HG03103 (cell line): ENCODE results near the gene PRKAR1B.

Experiments used
- ATAC-seq: cut with Tn5 transposase; IDR thresholded peaks from one replicate; pipeline ENCODE4 v1.9.1; 2021; ENCODE audit warnings: low read depth; ENCODE audit not compliant: unreplicated experiment

The PRKAR1B gene

DNA sequence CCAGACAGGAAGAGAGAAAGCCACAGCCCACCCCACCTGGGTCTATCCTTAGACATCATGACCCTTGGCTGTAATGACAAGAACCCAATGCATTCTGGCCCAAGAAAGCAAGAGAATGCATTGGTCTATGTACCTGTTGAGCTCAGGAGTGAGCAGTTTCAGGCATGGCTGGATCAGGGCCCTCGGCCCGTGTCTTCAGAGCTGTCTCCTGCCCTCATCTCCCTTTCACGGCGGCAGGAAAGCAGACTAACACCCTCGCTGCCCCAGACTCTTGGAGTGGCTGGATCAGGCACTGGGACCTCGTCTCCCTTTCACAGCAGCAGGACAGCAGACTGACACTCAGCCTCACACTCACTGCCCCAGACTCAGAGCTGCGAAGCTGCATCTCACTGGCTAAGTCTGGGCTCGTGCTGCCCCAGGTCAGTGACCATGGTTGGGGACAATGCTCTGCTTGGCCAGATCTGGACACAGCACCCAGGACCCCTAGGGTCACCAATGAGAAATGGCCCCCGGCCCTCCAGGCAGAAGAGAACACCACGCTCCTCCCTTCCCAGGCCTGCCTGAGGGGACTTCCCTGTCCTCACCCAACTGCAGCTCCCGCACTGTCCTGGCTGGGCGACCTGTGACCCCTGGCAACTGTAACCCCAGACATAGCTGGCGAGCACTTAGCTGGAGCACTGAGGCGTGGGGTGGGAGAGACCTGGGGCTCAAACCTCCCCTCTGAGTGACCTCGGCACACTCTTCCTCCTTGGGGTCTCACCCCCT lies 194.5 kb downstream of the PRKAR1B start:
- ATAC-seq, result no peak

DNA sequence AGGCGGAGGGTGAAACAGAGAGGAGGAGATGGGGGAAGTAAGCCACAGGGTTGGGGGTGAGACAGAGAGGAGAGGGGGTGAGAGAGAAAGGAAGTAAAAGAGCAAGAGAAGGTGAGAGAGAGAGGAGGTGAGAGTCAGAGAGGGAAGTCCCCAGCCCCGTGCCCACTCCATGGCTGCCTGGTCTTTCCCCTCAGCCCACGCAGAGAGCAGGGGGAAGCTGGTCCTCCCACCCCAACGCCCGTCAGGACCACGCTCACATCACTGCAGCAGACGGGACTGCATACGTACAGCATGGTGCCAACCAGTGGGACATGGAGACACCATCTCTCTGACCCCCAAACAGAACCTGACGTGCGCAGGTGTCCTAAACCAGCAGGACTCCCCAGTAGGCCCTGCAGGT lies 195.3 kb downstream of the PRKAR1B start:
- ATAC-seq, result no peak

DNA sequence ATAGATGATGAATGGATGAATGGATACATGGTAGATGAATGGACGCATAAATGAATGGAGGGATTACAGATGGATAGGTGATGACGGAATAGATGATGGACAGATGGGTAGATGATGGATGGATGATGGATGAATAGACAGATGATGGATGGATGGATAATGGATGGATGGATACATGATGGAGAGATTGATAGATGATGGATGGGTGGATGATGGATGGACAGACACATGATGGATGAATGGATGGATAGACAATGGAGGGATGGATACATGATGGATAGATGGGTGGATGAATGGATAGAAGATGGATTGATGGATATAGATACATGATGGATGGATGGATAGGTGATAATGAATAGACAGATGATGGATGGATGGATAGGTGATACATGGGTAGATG lies 198.6 kb downstream of the PRKAR1B start:
- no peak for ATAC-seq

DNA sequence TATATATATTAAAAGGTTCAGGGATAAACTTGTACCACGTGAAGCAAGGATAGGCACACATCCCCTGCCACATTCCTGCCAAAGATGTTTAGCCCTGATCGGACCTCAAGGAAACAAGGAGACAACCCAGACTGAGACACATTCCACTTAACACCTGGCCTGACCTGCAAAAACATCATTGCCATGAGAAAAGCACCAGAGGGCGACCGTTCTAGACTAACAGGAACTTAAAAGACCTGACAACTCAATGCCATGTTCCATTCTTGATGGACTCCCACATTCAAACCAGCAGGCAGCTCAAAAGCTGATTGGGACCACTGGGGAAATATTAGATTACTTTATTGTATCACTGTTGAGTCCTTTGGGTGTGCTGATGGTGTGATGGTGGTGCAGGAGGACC lies 199.4 kb downstream of the PRKAR1B start:
- ATAC-seq, result no peak

DNA sequence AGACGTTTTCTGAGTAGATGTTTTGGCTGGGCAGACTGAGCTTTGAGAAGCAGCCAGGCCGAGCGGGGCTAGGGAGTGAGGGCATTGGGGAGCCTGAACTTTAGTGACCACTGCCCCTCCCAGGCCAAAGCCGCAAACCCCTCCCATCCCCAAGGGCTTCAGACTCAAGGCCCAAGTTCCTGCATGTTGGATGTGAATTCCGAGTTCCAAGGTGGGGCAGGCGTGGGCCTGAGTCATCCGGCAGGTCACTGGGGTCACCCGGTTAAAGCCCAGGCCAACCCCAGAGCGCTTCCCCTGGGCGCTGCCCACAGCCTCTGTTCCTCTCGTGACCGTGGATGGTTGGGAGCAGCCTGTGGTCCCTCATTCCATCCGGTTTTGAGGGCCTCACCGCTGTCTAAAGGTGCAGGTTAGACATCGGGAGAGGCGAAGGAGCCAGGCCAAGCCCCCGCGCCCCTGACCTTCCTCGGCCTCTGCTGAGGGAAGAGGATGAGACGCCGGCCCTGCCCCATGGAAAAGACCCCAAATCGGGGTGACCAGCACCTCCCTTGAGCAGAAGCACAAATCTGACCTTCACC lies 200.5 kb downstream of the PRKAR1B start:
- no peak for ATAC-seq

DNA sequence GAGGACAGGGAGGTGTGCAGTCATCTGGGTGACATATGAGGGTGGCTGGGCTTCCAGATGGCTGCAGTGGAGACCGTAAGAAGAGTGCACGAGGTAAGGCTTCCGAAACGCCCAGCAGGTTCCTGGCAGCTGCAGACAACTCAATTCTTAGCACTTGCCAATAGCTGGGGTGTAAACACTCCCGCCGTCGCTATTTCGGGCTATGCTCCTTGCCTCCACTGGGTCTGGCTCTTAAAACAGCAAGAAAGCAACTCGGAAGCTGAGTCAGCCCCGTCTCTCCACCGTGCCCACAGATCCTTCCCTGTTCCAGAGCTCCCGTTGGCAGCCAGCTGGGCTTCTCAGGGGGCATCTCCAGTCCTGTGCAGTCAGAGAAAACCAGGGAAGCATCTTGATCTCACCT lies 201.3 kb downstream of the PRKAR1B start:
- no peak for ATAC-seq

DNA sequence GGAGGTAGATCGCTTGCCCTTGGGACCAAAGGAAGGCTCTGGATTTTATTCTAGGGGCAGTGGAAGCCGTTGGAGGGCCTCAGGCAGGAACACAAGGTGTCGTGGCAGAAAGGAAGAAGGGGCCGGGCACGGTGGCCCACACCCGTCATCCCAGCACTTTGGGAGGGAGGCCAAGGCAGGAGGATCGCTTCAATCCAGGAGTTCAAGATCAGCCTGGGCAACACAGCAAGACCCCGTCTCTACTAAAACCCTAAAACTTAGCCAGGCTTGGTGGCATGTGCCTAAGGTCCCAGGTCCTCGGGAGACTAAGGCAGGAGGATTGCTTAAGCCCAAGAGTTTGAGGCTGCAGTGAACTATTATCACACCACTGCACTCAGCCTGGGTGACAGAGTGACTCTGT lies 202.3 kb downstream of the PRKAR1B start:
- no peak for ATAC-seq

DNA sequence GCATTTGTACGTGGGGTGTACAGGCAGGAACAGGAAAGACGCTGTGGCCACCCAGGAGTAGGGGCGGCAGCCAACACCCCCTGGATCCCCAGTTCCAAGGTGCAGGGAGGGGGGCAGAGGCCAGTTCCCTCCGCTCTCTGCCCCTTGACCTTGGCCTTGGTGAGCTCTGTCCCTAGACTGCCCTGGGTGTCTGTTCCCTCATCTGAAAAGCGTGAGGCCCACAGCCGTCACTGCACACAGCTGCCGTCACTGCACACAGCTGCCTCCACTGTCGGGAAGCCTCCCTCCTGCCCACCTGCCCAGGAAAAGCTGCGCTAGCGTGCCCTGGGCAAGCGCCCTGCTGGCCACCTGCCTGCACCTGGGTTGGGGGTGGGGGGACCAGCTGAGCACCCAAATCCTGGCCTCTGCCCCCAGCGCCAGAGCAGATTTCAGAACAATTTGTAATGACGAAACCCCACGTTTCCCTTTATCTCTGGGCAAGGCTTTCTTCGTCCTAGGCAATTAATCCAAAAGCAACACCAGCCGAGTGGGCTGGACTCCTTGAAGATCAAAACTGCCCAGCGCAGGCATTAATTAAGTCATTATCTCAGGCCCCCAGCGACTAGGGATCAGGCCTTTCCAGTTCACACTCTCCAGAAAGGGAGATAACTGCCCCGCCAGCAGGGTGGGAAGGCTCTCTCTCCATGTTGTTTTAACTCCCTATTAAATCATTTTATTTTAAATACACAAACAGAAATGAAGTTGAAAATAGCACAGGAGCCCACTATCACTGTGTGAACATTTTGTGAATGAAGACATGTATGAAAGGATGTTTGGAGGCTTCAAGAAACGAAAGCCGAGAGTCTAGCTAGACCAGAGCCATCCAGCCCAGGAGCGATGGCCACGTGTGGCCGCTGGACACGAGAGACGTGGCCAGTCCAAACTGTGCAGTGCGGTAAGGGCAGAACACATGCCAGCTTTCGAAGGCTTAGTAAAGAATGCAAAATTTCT lies 203.4 kb downstream of the PRKAR1B start:
- no peak for ATAC-seq

DNA sequence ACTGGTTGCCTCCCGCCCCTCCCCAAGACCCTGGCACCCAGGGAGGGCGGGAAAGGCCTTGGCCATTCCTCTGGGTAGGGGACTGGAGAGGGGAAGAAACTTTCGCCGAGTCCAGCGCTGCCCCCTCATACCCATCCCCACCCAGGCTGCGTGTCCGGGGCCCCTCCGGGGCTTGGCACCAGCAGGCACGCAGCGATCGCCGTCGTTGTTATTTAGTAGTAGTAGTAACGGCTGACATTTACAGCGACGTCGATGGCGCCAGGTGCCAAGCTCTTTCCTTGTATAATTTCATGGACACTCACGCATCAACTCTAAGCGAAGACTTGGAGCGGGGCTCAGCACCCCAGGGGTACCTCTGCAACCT lies 204.1 kb downstream of the PRKAR1B start:
- ATAC-seq, result no peak

DNA sequence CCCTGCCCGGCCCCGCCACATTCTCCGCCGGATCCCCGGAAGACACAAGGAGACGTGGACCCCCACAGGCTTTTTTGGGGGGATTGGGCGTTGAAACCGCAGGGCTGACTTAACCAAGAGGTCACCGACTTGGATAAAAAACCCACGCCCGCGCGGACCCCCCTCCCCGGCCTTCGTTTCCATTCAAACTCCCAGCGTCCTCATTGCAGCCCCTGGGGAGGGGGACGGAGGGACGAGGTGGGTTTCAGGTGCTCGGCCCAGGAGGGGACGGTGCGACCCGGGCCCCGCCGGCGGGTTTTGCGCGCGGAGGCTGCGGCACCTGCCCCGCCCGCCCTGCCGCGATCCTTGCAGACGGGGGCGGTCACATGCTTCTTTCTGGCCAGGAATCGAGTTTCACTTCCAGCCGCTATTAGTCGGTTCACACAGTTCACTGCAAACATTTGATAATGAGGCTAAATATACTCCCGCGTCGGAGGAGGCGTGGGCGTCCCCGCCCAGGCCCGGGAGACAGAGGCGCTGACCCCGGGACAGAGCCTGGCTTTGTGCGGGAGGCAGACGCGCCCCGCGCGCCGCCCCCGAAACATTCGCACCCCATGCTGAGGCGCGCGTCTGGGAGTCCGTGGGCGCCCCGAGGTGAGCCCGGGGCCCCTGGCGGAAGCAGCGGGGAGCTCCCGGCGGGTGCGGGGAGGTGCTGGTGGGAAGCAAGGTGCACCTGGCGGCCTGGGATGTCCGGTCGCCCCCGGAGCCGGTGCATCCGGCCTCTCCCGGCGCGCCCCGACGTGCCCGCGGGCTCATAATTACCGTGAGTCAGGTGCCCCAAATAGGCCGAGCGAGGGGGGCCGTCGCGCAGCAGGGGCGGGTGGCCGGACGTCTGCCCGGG lies 204.8 kb downstream of the PRKAR1B start:
- no peak for ATAC-seq

DNA sequence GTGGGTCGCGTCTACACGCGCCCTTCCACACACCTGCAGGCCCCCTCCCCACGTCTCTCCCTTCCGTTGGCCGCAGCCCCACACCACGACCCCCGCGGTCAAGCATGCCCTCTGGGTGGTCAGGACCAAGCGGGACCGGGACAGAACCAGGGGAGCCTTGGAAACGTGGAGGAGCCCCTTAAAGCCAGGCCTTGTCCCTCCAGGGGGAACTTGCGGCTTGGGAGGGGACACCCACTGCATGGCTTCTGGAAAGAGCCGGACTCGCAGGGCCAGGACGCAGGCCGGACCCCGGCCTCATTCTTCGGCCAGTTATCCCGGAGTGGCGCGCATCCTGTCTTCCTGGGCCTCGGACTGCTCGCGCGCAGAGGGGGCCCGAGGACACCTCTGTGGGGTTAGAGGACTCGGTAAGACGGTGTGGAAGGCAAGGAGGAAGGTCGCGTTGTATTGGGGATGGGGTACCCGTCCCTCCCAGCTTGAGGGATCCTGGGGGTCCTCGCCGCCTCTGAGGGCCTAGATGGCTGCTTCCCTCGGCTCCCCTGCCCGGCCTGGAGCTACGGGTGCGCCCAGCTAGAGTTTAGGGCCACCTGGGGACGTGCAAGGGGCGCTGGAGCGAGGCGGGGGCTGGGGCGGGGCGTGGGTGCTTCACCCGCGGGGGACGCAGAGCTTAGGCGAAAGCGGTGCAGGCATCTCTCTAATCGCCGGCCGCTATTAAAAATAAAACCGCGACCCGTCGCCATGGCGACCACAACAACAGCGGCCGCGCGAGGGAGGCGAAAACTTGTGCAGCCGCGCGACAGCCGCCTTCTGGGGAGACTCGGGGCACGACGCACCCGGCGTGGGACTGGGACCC lies 205.6 kb downstream of the PRKAR1B start:
- ATAC-seq, result no peak

DNA sequence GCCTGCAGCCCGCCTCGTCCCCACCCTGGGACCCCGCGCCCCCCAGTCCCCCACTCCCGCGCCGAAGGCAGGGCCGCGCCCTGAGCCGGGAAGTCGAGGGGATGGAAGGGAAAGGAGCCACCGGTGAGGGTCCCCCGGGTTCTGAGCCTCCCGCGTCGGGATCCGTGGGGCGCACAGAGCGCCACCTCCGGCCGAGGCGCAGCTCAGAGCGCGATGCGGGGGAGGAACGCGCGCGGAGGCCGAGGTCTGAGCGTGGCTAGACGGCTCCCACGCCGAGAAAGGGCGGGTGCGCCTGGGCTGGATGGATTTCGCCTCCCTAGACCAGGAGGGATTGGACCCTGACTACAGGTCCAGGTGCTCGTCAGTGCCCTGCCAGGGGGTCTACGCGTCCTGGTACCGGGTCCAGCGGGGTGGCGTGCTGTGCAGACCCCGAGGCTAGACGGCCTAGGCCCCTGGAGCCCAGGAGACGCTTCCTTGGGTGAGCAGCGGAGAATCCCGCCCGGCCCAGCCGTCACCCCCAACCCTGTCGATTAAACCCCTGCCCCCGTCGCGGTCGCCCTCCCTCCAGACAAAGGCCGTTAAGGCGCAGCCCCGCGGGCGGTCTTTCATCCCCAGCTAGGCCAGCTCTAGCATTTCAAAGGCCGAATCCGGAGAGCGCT lies 206.4 kb downstream of the PRKAR1B start:
- no peak for ATAC-seq

DNA sequence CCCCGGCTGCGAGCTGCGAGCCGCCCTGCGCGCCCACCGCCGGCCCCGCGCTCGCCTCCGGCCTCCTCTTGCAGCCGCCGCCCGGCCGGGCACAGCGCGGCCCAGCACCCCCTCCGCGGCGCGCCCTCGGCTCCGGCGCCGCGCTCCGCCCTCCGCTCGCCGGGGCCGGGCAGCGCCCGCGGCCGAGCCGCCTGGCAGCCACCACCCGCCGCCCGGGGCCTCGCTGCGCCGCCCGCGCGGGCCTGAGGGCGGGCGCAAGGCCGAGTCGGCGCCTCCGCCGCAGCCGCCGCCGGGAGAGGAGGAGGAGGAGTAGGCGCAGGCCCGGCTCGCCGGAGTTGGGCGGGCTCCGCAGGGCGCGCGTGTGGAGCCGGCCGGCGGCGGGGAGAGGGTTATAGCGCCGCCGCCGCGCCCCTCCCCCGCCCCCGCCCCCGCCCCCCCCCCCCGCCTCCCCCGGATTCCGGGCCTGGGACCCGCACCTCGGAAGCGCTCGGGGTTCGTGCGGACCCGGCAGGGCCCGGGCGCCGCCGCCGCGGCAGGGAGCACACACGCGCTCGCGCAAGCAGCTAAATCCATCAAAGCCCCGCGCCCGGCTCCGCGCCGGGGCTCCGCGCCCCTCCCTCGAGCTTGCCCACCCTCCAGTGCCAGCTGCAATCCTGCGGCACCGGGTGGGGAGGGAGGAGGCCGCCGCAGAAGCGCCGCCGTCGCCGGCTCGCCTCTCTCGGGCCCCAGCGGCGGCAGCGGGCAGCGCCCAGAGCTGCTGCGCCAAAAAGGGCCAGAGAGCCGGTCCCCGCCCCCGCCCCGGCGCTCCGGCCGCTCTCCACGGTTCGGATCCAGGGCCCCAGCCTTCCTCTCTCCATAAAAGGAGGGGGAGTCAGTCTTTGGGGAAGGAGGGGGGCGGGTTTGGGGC lies 207.3 kb downstream of the PRKAR1B start, which contains the start of gene PDGFA:
TSS of gene PDGFA (minus strand) at position 363 of the 907 bp plus-strand sequence. CDS start 845 bp downstream, outside the sequence.
- no peak for ATAC-seq

DNA sequence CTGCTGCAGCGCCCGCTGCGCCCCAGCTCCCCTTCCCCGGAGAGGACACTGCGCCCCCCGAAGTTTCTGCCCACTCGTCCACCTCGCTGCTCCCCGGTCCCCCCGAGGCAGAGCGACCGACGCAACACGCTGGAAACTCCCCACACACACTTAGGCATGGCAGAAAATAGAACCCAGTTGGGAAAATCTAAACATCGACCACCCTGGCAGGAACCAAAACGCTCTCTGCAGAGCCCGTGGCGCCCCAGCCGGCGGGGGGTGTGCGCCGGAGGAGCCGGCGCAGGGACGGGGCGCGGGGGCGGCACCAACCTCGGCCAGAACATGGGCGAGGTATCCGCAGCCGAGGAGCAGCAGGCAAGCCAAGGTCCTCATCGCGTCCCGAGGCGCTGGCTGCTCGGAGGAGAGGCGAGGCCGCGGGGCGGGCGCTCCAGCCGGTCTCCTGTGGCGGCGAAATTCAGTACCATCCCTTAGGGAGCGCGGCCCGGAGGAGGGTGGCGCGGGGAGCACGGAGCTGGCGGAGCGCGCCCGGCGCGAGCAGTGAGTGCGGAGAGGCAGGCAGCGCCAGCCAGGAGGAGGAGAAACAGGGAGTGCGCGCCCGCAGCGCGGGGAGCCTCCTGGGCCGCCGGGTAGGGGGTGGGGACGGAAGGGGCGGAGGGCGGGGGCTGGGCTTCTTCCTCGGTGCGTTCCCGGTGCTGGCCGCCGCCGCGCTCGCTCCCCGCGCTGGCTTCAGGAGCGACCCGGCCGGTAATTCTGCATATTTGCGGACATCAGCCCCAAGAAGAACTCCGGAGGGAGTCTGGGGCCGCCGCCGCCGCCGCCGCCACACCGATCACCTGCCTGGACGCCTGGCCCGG lies 208.2 kb downstream of the PRKAR1B start:
- no peak for ATAC-seq

DNA sequence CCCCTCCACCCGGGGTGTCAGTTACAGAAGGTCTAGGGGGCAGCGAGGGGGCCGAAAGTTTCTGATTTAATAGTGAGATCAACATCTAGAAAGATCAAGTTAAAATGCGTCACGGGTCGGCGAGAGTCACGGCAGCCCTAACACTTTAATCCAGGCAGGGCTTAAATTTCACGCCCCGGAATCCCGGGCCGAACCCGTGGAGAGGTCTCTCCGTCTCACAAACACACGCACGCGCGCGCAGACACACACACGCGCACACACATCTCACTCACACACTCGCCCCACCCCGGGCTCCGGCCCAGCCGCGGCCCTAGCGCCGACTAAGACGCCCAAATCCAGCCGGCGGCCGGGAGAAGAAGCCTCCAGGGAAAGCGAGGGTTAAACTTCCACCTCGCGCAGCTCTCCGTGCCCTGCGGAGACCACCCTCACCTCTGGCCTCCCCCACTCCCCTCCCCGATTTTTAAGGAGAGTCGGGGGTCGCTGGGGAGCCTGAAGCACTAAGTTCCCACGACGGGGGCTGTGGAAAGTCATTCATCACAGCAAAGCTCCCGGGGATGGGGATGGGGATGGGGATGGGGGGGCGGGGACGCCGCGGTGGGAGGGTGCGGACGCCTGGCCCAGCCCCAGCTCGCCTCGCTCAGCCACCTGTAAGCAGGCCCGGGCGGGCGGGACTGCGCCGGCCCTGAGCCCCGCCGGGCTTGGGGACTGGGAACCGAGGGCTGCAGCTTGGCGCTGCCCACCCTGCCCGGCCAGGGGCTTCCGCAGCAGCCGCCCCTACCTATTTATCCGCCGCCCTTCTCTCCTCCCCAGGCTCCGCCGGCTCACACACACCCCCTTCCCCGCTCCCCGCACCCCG lies 209.1 kb downstream of the PRKAR1B start:
- ATAC-seq, result no peak
